Right forelimb (tissue), 1 donor: ENCODE data around the gene SNX7.

Experiments used
- DNase-seq: peaks from one replicate; pipeline ENCODE4 v3.0.0-alpha.2; 2018

SNX7 gene

GRCh38 chr1:98661544-98662355 lies at the start of gene SNX7:
Gene SNX7 (plus strand): TSS chr1:98661721. CDS start chr1:98661732, 11 bp downstream.
- DNase-seq = peak; percentile 92

GRCh38 chr1:98637316-98637715 lies 24.2 kb upstream of the SNX7 start:
- no peak for DNase-seq

- no peak for DNase-seq
Measured at GRCh38 chr1:98638185-98638584, 23.3 kb upstream of the SNX7 start.

- no peak for DNase-seq
Measured at GRCh38 chr1:98644510-98644909, 17.0 kb upstream of the SNX7 start.

GRCh38 chr1:98651116-98651632 lies 10.3 kb upstream of the SNX7 start:
- DNase-seq = no peak

- DNase-seq = no peak
Measured at GRCh38 chr1:98653123-98653522, 8.4 kb upstream of the SNX7 start.

- DNase-seq = no peak
Measured at GRCh38 chr1:98659879-98660278, 1.6 kb upstream of the SNX7 start.

- DNase-seq = no peak
Measured at GRCh38 chr1:98660940-98661543, 479 bp upstream of the SNX7 start.

- DNase-seq = no peak
Measured at GRCh38 chr1:98662356-98662670, 792 bp downstream of the SNX7 start.

- DNase-seq = no peak
Measured at GRCh38 chr1:98668733-98669132, 7.2 kb downstream of the SNX7 start.

GRCh38 chr1:98669355-98670296 lies 8.1 kb downstream of the SNX7 start:
- no peak for DNase-seq

- DNase-seq = no peak
Measured at GRCh38 chr1:98672189-98672588, 10.7 kb downstream of the SNX7 start.

- DNase-seq = no peak
Measured at GRCh38 chr1:98674075-98674781, 12.7 kb downstream of the SNX7 start.

- no peak for DNase-seq
Measured at GRCh38 chr1:98675282-98675681, 13.8 kb downstream of the SNX7 start.

GRCh38 chr1:98677288-98677687 lies 15.8 kb downstream of the SNX7 start:
- DNase-seq = no peak

GRCh38 chr1:98681812-98682211 lies 20.3 kb downstream of the SNX7 start:
- DNase-seq = no peak

- DNase-seq = no peak
Measured at GRCh38 chr1:98688110-98688739, 26.7 kb downstream of the SNX7 start.

GRCh38 chr1:98690576-98690975 lies 29.1 kb downstream of the SNX7 start:
- no peak for DNase-seq

- DNase-seq = no peak
Measured at GRCh38 chr1:98692482-98692881, 31.0 kb downstream of the SNX7 start.

- no peak for DNase-seq
Measured at GRCh38 chr1:98693385-98693784, 31.9 kb downstream of the SNX7 start.

GRCh38 chr1:98696077-98696476 lies 34.6 kb downstream of the SNX7 start:
- DNase-seq = no peak

- DNase-seq = no peak
Measured at GRCh38 chr1:98697781-98698180, 36.3 kb downstream of the SNX7 start.
